Progenitor cell of endocrine pancreas (in vitro differentiated cells): Measurements from ENCODE around the gene PIP4K2C. TPM values are rescaled to one million over a fixed set of nuclear protein-coding genes. Genes with fewer than 3 reads are reported as not detected.
"Not testable (repeated sequence)": the region's sequence is repeated elsewhere in the genome, so short reads cannot be mapped to it uniquely, and the experiment has no call there.

Source experiments
- DNase-seq: peaks from one replicate; pipeline ENCODE4 v3.0.0; 2021; ENCODE audit warnings: low spot score; ENCODE audit not compliant: unreplicated experiment
- H3K27ac Mint-ChIP-seq: 2 replicates; pipeline ENCODE4 v1.8.0; 2021; ENCODE audit warnings: mild to moderate bottlenecking, moderate library complexity, mixed read lengths
- H3K27me3 Mint-ChIP-seq: 2 replicates; pipeline ENCODE4 v1.8.0; 2021; ENCODE audit warnings: mixed read lengths
- H3K36me3 Mint-ChIP-seq: 2 replicates; pipeline ENCODE4 v1.8.0; 2022; ENCODE audit warnings: mixed read lengths; ENCODE audit not compliant: insufficient read depth
- H3K4me1 Mint-ChIP-seq: 2 replicates; pipeline ENCODE4 v1.8.0; 2021; ENCODE audit warnings: low read depth, mixed read lengths
- H3K4me3 Mint-ChIP-seq: 2 replicates; pipeline ENCODE4 v1.8.0; 2021; ENCODE audit warnings: low read depth, mild to moderate bottlenecking, moderate library complexity, mixed read lengths
- H3K9me3 Mint-ChIP-seq: 2 replicates; pipeline ENCODE4 v1.8.0; 2021; ENCODE audit warnings: low read depth, mixed read lengths
- total RNA-seq: library from RNA; stranded (reverse); gene quantifications from 2 replicates; pipeline ENCODE4 v1.2.1, GENCODE V29; 2021
- TF ChIP-seq, protein P1 (sequence below): fragments of 200-600 bp; sonication (generic); IDR thresholded peaks from one replicate; pipeline ENCODE4 v1.5.0; 2021; ENCODE audit warnings: antibody characterized with exemption, mild to moderate bottlenecking; ENCODE audit not compliant: unreplicated experiment

Gene PIP4K2C
- total RNA-seq, 1 donor from 2014 or later: 38.4 TPM

DNA sequence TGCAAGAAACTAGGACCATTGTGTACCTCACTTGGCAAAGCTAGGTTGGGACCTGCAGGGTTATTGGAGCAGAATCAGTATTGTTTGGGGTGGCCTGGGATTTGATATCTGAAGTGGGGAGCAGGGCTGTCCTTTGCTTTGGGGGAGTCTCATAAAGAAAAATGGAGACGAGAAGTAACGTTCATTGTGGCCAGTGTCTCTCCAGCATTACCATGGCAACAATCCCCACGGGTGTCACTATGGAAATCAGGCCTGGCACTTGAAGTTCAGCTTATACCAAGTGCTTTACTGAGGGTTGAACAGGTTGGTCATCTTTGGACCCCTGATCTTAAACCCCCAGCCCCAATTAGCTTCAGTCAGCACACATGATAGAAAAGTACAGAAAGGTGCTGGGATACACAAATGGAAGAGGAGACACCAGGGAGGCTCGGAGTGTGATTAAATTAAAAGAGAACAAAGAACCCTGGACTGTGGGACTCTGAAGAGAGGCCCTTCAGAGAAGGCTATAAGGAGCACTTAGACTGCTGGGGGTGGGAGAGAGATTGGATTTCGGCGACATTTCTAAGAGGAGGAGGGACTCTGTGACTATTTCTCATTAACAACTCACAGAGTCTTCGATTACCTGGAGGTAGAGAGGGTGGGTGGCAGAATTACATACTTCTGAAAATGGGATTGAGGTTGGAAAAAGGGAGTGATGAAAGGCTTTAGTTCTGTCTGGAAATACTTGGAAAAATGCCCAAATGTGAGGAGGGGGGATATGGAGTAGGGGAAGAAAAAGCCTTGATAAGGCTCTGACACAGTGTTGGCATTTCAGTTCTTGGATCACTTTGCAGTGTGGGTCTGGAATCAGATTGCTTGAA is 37.4 kb upstream of the PIP4K2C start:
- H3K27ac Mint-ChIP-seq: no peak overlapping the region
- no peak overlapping the region for H3K4me3 Mint-ChIP-seq
- H3K4me1 Mint-ChIP-seq: peaks cover 3% of the 10 kb centered on the region
- no peaks in the 10 kb centered on the region for H3K9me3 Mint-ChIP-seq
- TF ChIP-seq, protein P1, sequence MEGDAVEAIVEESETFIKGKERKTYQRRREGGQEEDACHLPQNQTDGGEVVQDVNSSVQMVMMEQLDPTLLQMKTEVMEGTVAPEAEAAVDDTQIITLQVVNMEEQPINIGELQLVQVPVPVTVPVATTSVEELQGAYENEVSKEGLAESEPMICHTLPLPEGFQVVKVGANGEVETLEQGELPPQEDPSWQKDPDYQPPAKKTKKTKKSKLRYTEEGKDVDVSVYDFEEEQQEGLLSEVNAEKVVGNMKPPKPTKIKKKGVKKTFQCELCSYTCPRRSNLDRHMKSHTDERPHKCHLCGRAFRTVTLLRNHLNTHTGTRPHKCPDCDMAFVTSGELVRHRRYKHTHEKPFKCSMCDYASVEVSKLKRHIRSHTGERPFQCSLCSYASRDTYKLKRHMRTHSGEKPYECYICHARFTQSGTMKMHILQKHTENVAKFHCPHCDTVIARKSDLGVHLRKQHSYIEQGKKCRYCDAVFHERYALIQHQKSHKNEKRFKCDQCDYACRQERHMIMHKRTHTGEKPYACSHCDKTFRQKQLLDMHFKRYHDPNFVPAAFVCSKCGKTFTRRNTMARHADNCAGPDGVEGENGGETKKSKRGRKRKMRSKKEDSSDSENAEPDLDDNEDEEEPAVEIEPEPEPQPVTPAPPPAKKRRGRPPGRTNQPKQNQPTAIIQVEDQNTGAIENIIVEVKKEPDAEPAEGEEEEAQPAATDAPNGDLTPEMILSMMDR: no peak
- H3K27me3 Mint-ChIP-seq: peaks cover 55% of the 10 kb centered on the region
- no peaks in the 10 kb centered on the region for H3K36me3 Mint-ChIP-seq
- DNase-seq: no peak

DNA sequence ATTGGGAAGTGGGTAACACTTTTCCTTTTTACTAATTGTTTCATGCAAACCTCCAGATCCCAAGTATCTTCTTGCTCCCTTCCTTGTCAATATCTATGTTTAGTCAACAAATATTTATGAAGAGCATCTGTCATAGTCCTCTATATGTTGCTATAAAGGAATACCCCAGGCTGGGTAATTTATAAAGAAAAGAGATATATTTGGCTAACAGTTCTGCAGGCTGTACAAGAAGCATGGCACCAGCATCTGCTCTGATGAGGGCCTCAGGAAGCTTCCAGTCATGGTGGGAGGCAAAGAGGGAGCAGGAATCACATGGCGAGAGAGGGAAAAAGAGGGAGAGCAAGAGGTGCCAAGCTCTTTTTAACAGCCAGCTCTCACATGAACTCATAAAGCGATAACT is 36.5 kb upstream of the PIP4K2C start:
- H3K27me3 Mint-ChIP-seq: peaks cover 46% of the 10 kb centered on the region
- no peak overlapping the region for H3K4me3 Mint-ChIP-seq
- peaks cover 3% of the 10 kb centered on the region for H3K4me1 Mint-ChIP-seq
- TF ChIP-seq, protein P1: no peak
- no peaks in the 10 kb centered on the region for H3K36me3 Mint-ChIP-seq
- H3K9me3 Mint-ChIP-seq: no peaks in the 10 kb centered on the region
- no peak for DNase-seq
- no peak overlapping the region for H3K27ac Mint-ChIP-seq

DNA sequence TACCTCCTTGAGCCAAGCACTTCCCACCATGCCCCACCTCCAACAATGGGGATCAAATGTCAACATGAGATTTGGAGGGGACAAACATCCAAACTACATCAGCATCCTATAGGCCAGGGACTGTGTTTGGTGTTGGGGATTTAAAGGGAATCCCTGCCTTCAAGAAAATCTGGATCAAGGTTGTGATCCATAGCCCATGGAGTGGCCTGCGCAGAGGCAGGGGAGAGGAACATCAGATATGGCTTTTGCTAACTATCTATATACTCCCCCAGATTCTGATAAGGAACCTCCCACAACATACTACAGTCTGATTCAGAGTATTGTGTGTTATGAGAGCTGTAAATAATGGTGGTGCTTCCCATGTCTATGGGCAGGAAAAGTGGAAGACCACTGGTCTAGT is 36.1 kb upstream of the PIP4K2C start:
- no peak overlapping the region for H3K4me3 Mint-ChIP-seq
- H3K9me3 Mint-ChIP-seq: no peaks in the 10 kb centered on the region
- DNase-seq: no peak
- TF ChIP-seq, protein P1: no peak
- H3K36me3 Mint-ChIP-seq: no peaks in the 10 kb centered on the region
- peaks cover 45% of the 10 kb centered on the region for H3K27me3 Mint-ChIP-seq
- no peak overlapping the region for H3K27ac Mint-ChIP-seq
- H3K4me1 Mint-ChIP-seq: peaks cover 3% of the 10 kb centered on the region

DNA sequence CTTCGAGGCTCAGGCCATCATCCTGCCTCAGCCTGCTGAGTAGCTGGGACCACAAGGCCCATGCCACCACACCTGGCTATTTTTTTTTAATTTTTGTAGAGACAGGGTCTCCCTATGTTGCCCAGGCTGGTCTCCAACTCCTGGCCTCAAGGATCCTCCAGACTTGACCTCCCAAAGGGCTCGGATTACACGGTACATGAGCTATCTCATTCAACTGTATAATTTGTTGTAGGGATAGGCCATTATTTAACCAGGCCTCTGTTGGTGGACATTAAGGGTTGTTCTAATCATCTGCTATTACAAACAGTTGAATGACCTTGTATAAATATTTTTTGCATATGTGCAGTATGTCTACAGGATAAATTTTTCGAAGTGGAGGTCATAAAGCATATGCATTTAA is 32.1 kb upstream of the PIP4K2C start:
- Mint-ChIP-seq H3K4me3 (no peak overlapping the region), H3K4me1 (no peaks in the 10 kb centered on the region), H3K27ac (no peak overlapping the region), H3K36me3 (no peaks in the 10 kb centered on the region), H3K9me3 (no peaks in the 10 kb centered on the region), H3K27me3 (peaks cover 10% of the 10 kb centered on the region)
- TF ChIP-seq, protein P1: no peak
- DNase-seq: no peak

DNA sequence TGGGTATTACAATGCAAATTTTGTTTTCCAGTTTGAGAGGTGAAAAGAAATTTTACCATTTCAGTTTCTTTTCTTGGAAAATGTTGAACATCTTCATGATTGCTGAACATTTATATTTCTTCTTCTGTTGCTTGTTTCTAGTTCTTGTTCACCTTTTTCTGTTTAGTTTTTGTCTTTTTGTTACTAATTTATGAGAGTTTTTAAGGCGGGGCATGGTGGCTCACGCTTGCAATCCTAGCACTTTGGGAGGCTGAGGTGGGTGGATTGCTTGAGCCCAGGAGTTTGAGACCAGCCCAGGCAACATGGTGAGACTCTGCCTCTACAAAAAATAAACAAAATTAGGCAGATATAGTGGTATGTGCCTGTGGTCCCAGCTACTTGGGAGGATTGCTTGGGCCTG is 30.5 kb upstream of the PIP4K2C start:
- Mint-ChIP-seq H3K4me1 (no peaks in the 10 kb centered on the region), H3K27me3 (peaks cover 5% of the 10 kb centered on the region), H3K36me3 (no peaks in the 10 kb centered on the region), H3K9me3 (no peaks in the 10 kb centered on the region), H3K4me3 (no peak overlapping the region), H3K27ac (no peak overlapping the region)
- TF ChIP-seq, protein P1: no peak
- no peak for DNase-seq

DNA sequence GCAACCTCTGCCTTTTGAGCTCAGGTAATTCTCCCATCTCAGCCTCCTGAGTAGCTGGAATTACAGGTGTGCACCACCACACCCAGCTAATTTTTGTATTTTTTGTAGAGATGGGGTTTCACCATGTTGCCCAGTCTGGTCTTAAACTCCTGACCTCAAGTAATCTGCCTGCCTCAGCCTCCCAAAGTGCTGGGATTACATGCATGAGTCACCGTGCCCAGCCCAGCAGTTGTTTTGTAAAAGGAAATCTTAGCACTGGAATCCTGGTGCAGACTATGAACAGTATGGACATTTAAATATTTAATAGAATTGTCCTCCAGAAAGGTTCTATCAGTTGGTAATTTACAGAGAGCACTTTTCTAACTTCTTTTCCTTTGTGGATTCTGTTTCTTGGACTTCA is 29.9 kb upstream of the PIP4K2C start:
- not testable (repeated sequence) for H3K9me3 Mint-ChIP-seq, H3K27me3 Mint-ChIP-seq, H3K4me1 Mint-ChIP-seq, DNase-seq, H3K36me3 Mint-ChIP-seq, H3K27ac Mint-ChIP-seq, H3K4me3 Mint-ChIP-seq
